ENCODE measurements around the gene PCDHGA3. TPM values are rescaled to one million over a fixed set of nuclear protein-coding genes. Genes with fewer than 3 reads are reported as not detected.
"Not testable (repeated sequence)": the region's sequence is repeated elsewhere in the genome, so short reads cannot be mapped to it uniquely, and the experiment has no call there.

PCDHGA3 gene
- total RNA-seq, 1 donor from 2014 or later: 0.33 TPM

DNA sequence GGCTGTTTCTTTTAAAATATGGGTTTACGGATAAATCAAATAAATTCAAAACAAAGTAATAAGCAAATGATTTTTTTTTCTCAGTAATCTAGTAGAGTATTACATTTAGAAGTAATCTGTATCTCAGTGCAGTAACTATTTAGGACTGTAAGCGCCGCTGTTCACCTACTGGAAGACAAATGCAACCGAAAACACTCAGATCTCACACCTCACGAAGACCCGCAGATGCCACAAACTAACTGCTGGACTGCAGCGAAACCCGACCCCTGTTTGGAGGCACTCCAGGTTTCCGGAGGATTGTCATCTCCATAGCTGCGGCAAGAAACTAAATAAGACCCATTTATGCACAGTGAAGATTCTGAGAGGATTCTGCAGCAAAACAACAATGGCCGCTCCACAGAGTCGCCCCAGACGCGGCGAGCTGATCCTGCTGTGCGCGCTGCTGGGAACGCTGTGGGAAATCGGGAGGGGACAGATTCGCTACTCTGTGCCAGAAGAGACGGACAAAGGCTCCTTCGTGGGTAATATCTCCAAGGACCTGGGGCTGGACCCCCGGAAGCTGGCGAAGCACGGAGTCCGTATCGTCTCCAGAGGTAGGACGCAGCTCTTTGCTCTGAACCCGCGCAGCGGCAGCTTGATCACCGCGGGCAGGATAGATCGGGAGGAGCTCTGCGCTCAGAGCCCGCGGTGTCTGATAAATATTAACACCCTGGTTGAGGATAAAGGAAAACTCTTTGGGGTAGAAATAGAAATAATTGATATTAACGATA, 49.0 kb downstream of the PCDHGA3 start, which contains the start of gene PCDHGA8:
TSS of gene PCDHGA8 (plus strand) at position 205 of the 770 bp plus-strand sequence. CDS start at position 386, 181 bp downstream.
- Mint-ChIP-seq H3K27ac (ENCODE audit: unreplicated experiment) (no peak within 1 kb of the TSS), H3K4me1 (no peaks in the 10 kb centered on the region), H3K4me3 (no peak within 1 kb of the TSS), H3K9me3 (peaks cover 24% of the 10 kb centered on the region), H3K36me3 (ENCODE audit: low read depth) (peaks cover 43% of the 10 kb centered on the region), H3K27me3 (ENCODE audit: low read depth) (no peaks in the 10 kb centered on the region)
- no peak for DNase-seq (ENCODE audit: low read depth, low spot score)
- TF ChIP-seq, protein P1, sequence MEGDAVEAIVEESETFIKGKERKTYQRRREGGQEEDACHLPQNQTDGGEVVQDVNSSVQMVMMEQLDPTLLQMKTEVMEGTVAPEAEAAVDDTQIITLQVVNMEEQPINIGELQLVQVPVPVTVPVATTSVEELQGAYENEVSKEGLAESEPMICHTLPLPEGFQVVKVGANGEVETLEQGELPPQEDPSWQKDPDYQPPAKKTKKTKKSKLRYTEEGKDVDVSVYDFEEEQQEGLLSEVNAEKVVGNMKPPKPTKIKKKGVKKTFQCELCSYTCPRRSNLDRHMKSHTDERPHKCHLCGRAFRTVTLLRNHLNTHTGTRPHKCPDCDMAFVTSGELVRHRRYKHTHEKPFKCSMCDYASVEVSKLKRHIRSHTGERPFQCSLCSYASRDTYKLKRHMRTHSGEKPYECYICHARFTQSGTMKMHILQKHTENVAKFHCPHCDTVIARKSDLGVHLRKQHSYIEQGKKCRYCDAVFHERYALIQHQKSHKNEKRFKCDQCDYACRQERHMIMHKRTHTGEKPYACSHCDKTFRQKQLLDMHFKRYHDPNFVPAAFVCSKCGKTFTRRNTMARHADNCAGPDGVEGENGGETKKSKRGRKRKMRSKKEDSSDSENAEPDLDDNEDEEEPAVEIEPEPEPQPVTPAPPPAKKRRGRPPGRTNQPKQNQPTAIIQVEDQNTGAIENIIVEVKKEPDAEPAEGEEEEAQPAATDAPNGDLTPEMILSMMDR (conservative IDR thresholded peaks at IDR 0.05): no peak

DNA sequence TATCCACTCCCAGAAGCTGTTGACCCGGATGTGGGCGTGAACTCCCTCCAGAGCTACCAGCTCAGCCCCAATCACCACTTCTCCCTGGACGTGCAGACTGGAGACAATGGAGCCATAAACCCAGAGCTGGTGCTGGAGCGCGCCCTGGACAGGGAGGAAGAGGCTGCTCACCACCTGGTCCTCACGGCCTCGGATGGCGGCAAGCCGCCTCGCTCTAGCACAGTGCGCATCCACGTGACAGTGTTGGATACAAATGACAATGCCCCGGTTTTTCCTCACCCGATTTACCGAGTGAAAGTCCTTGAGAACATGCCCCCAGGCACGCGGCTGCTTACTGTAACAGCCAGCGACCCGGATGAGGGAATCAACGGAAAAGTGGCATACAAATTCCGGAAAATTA, 49.6 kb downstream of the PCDHGA3 start:
- Mint-ChIP-seq H3K27ac (ENCODE audit: unreplicated experiment) (no peak overlapping the region), H3K27me3 (ENCODE audit: low read depth) (no peaks in the 10 kb centered on the region), H3K36me3 (ENCODE audit: low read depth) (peaks cover 43% of the 10 kb centered on the region), H3K4me1 (no peaks in the 10 kb centered on the region), H3K9me3 (peaks cover 24% of the 10 kb centered on the region), H3K4me3 (no peak overlapping the region)
- TF ChIP-seq, protein P1 (conservative IDR thresholded peaks at IDR 0.05): no peak
- no peak for DNase-seq (ENCODE audit: low read depth, low spot score)

DNA sequence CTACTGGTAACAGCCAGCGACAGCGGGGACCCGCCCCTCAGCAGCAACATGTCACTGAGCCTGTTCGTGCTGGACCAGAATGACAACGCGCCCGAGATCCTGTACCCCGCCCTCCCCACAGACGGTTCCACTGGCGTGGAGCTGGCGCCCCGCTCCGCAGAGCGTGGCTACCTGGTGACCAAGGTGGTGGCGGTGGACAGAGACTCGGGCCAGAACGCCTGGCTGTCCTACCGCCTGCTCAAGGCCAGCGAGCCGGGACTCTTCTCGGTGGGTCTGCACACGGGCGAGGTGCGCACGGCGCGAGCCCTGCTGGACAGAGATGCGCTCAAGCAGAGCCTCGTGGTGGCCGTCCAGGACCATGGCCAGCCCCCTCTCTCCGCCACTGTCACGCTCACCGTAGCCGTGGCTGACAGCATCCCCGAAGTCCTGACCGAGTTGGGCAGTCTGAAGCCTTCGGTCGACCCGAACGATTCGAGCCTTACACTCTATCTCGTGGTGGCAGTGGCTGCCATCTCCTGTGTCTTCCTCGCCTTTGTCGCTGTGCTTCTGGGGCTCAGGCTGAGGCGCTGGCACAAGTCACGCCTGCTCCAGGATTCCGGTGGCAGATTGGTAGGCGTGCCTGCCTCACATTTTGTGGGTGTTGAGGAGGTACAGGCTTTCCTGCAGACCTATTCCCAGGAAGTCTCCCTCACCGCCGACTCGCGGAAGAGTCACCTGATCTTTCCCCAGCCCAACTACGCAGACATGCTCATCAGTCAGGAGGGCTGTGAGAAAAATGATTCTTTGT, 51.0 kb downstream of the PCDHGA3 start:
- H3K4me1 Mint-ChIP-seq; DNase-seq (ENCODE audit: low read depth, low spot score); H3K27me3 Mint-ChIP-seq (ENCODE audit: low read depth); H3K27ac Mint-ChIP-seq (ENCODE audit: unreplicated experiment); H3K4me3 Mint-ChIP-seq: not testable (repeated sequence)
- peaks cover 43% of the 10 kb centered on the region for H3K36me3 Mint-ChIP-seq (ENCODE audit: low read depth)
- peaks cover 26% of the 10 kb centered on the region for H3K9me3 Mint-ChIP-seq

Other genes starting within 250 kb of the PCDHGA3 start
- gene PCDHB2, start 249.2 kb upstream of the PCDHGA3 start, total RNA-seq: 52.6 and 57.8 TPM in 2 replicates
- gene PCDHB3, start 243.4 kb upstream of the PCDHGA3 start, total RNA-seq: 5.4 and 5.7 TPM in 2 replicates
- 2.6 and 2.7 TPM in 2 replicates for gene PCDHB4, start 222.0 kb upstream of the PCDHGA3 start, total RNA-seq
- gene PCDHB5, start 208.6 kb upstream of the PCDHGA3 start, total RNA-seq: 3.0 and 3.3 TPM in 2 replicates
- 0.64 and 0.70 TPM in 2 replicates for gene PCDHB6, start 193.8 kb upstream of the PCDHGA3 start, total RNA-seq
- 0.39 and 0.58 TPM in 2 replicates for gene PCDHB7, start 171.2 kb upstream of the PCDHGA3 start, total RNA-seq
- gene PCDHB8, start 166.0 kb upstream of the PCDHGA3 start, total RNA-seq: 1.3 and 1.8 TPM in 2 replicates
- 11.4 and 12.6 TPM in 2 replicates for gene PCDHB16, start 161.4 kb upstream of the PCDHGA3 start, total RNA-seq
- 5.5 and 7.0 TPM in 2 replicates for gene PCDHB9, start 156.7 kb upstream of the PCDHGA3 start, total RNA-seq
- gene PCDHB10, start 151.5 kb upstream of the PCDHGA3 start, total RNA-seq: 5.2 and 5.5 TPM in 2 replicates
- gene PCDHB11, start 144.2 kb upstream of the PCDHGA3 start, total RNA-seq: 2.7 and 3.6 TPM in 2 replicates
- gene PCDHB12, start 135.1 kb upstream of the PCDHGA3 start, total RNA-seq: 3.1 TPM in 2 replicates
- gene PCDHB13, start 129.9 kb upstream of the PCDHGA3 start, total RNA-seq: 3.6 TPM in 2 replicates
- gene PCDHB14, start 120.5 kb upstream of the PCDHGA3 start, total RNA-seq: 5.5 TPM in 2 replicates
- 5.5 and 5.6 TPM in 2 replicates for gene PCDHB15, start 98.4 kb upstream of the PCDHGA3 start, total RNA-seq
- 0.72 and 1.1 TPM in 2 replicates for gene SLC25A2, start 39.8 kb upstream of the PCDHGA3 start, total RNA-seq
- gene TAF7, start 23.0 kb upstream of the PCDHGA3 start, total RNA-seq: 100.0 and 100 TPM in 2 replicates
- 0.54 and 0.93 TPM in 2 replicates for gene PCDHGA1, start 13.3 kb upstream of the PCDHGA3 start, total RNA-seq
- gene PCDHGA2, start 5.1 kb upstream of the PCDHGA3 start, total RNA-seq: 0.32 and 0.54 TPM in 2 replicates
- gene PCDHGB1, start 6.3 kb downstream of the PCDHGA3 start, total RNA-seq: 2.8 and 3.0 TPM in 2 replicates
- gene PCDHGA4, start 11.2 kb downstream of the PCDHGA3 start, total RNA-seq: 0.56 and 0.93 TPM in 2 replicates
- 1.3 and 1.5 TPM in 2 replicates for gene PCDHGB2, start 16.2 kb downstream of the PCDHGA3 start, total RNA-seq
- 0.32 and 0.51 TPM in 2 replicates for gene PCDHGA5, start 20.3 kb downstream of the PCDHGA3 start, total RNA-seq
- 0.51 and 0.71 TPM in 2 replicates for gene PCDHGB3, start 26.4 kb downstream of the PCDHGA3 start, total RNA-seq
- gene PCDHGA6, start 30.1 kb downstream of the PCDHGA3 start, total RNA-seq: 0.49 and 0.52 TPM in 2 replicates
- gene PCDHGA7, start 38.9 kb downstream of the PCDHGA3 start, total RNA-seq: 0.32 and 0.37 TPM in 2 replicates
- 4.2 and 5.3 TPM in 2 replicates for gene PCDHGB4, start 43.9 kb downstream of the PCDHGA3 start, total RNA-seq
- 0.33 and 0.43 TPM in 2 replicates for gene PCDHGA8, start 48.8 kb downstream of the PCDHGA3 start, total RNA-seq
- 0.91 and 1.5 TPM in 2 replicates for gene PCDHGB5, start 54.1 kb downstream of the PCDHGA3 start, total RNA-seq
- gene PCDHGA9, start 58.9 kb downstream of the PCDHGA3 start, total RNA-seq: 0.72 and 0.86 TPM in 2 replicates
- 53.6 and 53.7 TPM in 2 replicates for gene PCDHGB6, start 64.2 kb downstream of the PCDHGA3 start, total RNA-seq
- 18.4 and 18.5 TPM in 2 replicates for gene PCDHGA10, start 69.2 kb downstream of the PCDHGA3 start, total RNA-seq
- gene PCDHGB7, start 73.8 kb downstream of the PCDHGA3 start, total RNA-seq: 6.5 and 7.0 TPM in 2 replicates
- gene PCDHGA11, start 77.2 kb downstream of the PCDHGA3 start, total RNA-seq: 1.8 and 2.4 TPM in 2 replicates
- 1.5 and 1.8 TPM in 2 replicates for gene PCDHGA12, start 86.7 kb downstream of the PCDHGA3 start, total RNA-seq
- 98.2 and 107 TPM in 2 replicates for gene PCDHGC3, start 132.1 kb downstream of the PCDHGA3 start, total RNA-seq
- gene PCDHGC4, start 141.2 kb downstream of the PCDHGA3 start, total RNA-seq: 14.8 and 15.9 TPM in 2 replicates
- 2.2 and 3.0 TPM in 2 replicates for gene PCDHGC5, start 145.3 kb downstream of the PCDHGA3 start, total RNA-seq